Neural progenitor cell (in vitro differentiated cells): ENCODE measurements around the gene MARVELD1. TPM values are rescaled to one million over a fixed set of nuclear protein-coding genes. Genes with fewer than 3 reads are reported as not detected.

Source experiments
- DNase-seq: peaks from one replicate; pipeline ENCODE4 v3.0.0-alpha.2; 2016; ENCODE audit warnings: low spot score
- H2AFZ ChIP-seq: fragments of 200-600 bp; sonication (generic); replicated peaks from 2 replicates; pipeline ENCODE4 v1.6.1; 2016; ENCODE audit warnings: antibody characterized with exemption
- H3F3A ChIP-seq: fragments of 200-600 bp; sonication (generic); 2 replicates; pipeline ENCODE4 v1.6.1; 2016; ENCODE audit warnings: antibody characterized with exemption, low read depth
- H3K27ac ChIP-seq: fragments of 200-600 bp; sonication (generic); 2 replicates; pipeline ENCODE4 v1.5.1; 2016; ENCODE audit warnings: mild to moderate bottlenecking
- H3K27me3 ChIP-seq: fragments of 200-600 bp; sonication (generic); 2 replicates; pipeline ENCODE4 v1.6.1; 2016; ENCODE audit warnings: mild to moderate bottlenecking, moderate library complexity
- H3K36me3 ChIP-seq: fragments of 200-600 bp; sonication (generic); 2 replicates; pipeline ENCODE4 v1.5.1; 2016
- H3K4me1 ChIP-seq: fragments of 200-600 bp; sonication (generic); 2 replicates; pipeline ENCODE4 v1.6.1; 2016; ENCODE audit warnings: mixed run types
- H3K4me2 ChIP-seq: fragments of 200-600 bp; sonication (generic); 2 replicates; pipeline ENCODE4 v1.6.1; 2016
- H3K4me3 ChIP-seq: fragments of 200-600 bp; sonication (generic); 2 replicates; pipeline ENCODE4 v1.5.1; 2016
- H3K79me2 ChIP-seq: fragments of 200-600 bp; sonication (generic); 2 replicates; pipeline ENCODE4 v1.6.1; 2016; ENCODE audit warnings: low read depth
- H3K9ac ChIP-seq: fragments of 200-600 bp; sonication (generic); 2 replicates; pipeline ENCODE4 v1.6.1; 2016
- H3K9me3 ChIP-seq: fragments of 200-600 bp; sonication (generic); 2 replicates; pipeline ENCODE4 v1.5.1; 2016; ENCODE audit warnings: low read depth
- H4K20me1 ChIP-seq: fragments of 200-600 bp; sonication (generic); 2 replicates; pipeline ENCODE4 v1.6.1; 2016; ENCODE audit warnings: low read depth
- H3K27ac Mint-ChIP-seq: 3 replicates; pipeline ENCODE4 v1.8.0; 2021; ENCODE audit warnings: mixed read lengths
- H3K27me3 Mint-ChIP-seq: 2 replicates; pipeline ENCODE4 v1.8.0; 2022; ENCODE audit warnings: low read depth, mild to moderate bottlenecking, inconsistent platforms, moderate library complexity, mixed read lengths; ENCODE audit not compliant: insufficient read depth
- H3K36me3 Mint-ChIP-seq: 3 replicates; pipeline ENCODE4 v1.8.0; 2021; ENCODE audit warnings: mixed read lengths
- H3K4me1 Mint-ChIP-seq: 3 replicates; pipeline ENCODE4 v1.8.0; 2021; ENCODE audit warnings: mixed read lengths
- H3K4me3 Mint-ChIP-seq: 3 replicates; pipeline ENCODE4 v1.8.0; 2021; ENCODE audit warnings: mild to moderate bottlenecking, moderate library complexity, mixed read lengths
- H3K9me3 Mint-ChIP-seq: 3 replicates; pipeline ENCODE4 v1.8.0; 2020; ENCODE audit warnings: mixed read lengths
- EZH2 ChIP-seq: fragments of 200-600 bp; sonication (generic); IDR thresholded peaks from 2 replicates; pipeline ENCODE4 v1.6.1; 2017; ENCODE audit warnings: antibody characterized with exemption, mild to moderate bottlenecking, moderate library complexity
- EZH2phosphoT487 ChIP-seq: fragments of 200-600 bp; sonication (generic); IDR thresholded peaks from 2 replicates; pipeline ENCODE4 v1.6.1; 2017; ENCODE audit warnings: antibody characterized with exemption
- total RNA-seq: library from RNA; depleted of rRNA; stranded (reverse); fragments of >200 nt; gene quantifications from 2 replicates; pipeline ENCODE4 v1.2.3, GENCODE V29; 2015; ENCODE audit warnings: low replicate concordance
- TF ChIP-seq, protein P1 (sequence below): fragments of 200-600 bp; sonication (generic); IDR thresholded peaks from 2 replicates; pipeline ENCODE4 v1.5.1; 2017; ENCODE audit warnings: antibody characterized with exemption, mild to moderate bottlenecking

MARVELD1 gene
- total RNA-seq, 1 donor from 2014 or later = 7.1 TPM

GRCh38 chr10:97766996-97767924 lies 53.7 kb downstream of the MARVELD1 start:
- H3K27ac Mint-ChIP-seq = no peak overlapping the region
- no peak overlapping the region for H3K4me3 Mint-ChIP-seq
- H3K79me2 ChIP-seq = no peaks in the 10 kb centered on the region
- no peaks in the 10 kb centered on the region for H3K9me3 Mint-ChIP-seq
- no peaks in the 10 kb centered on the region for H3K36me3 ChIP-seq
- no peak overlapping the region for H3K4me2 ChIP-seq
- H3K27me3 ChIP-seq = peaks cover 47% of the 10 kb centered on the region
- H3F3A ChIP-seq = peaks cover 17% of the 10 kb centered on the region
- TF ChIP-seq EZH2phosphoT487 = no peak
- TF ChIP-seq EZH2 = no peak
- TF ChIP-seq, protein P1, sequence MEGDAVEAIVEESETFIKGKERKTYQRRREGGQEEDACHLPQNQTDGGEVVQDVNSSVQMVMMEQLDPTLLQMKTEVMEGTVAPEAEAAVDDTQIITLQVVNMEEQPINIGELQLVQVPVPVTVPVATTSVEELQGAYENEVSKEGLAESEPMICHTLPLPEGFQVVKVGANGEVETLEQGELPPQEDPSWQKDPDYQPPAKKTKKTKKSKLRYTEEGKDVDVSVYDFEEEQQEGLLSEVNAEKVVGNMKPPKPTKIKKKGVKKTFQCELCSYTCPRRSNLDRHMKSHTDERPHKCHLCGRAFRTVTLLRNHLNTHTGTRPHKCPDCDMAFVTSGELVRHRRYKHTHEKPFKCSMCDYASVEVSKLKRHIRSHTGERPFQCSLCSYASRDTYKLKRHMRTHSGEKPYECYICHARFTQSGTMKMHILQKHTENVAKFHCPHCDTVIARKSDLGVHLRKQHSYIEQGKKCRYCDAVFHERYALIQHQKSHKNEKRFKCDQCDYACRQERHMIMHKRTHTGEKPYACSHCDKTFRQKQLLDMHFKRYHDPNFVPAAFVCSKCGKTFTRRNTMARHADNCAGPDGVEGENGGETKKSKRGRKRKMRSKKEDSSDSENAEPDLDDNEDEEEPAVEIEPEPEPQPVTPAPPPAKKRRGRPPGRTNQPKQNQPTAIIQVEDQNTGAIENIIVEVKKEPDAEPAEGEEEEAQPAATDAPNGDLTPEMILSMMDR = no peak
- no peak overlapping the region for H3K27ac ChIP-seq
- peaks cover 37% of the 10 kb centered on the region for H4K20me1 ChIP-seq
- no peak for DNase-seq
- H3K4me3 ChIP-seq = no peak overlapping the region
- no peak overlapping the region for H3K9ac ChIP-seq
- H3K4me1 ChIP-seq = peaks cover 14% of the 10 kb centered on the region
- H3K4me1 Mint-ChIP-seq = peaks cover 18% of the 10 kb centered on the region
- no peaks in the 10 kb centered on the region for H3K9me3 ChIP-seq
- H3K27me3 Mint-ChIP-seq = peaks cover 27% of the 10 kb centered on the region
- H3K36me3 Mint-ChIP-seq = peaks cover 2% of the 10 kb centered on the region
- no peak overlapping the region for H2AFZ ChIP-seq

Other genes with a start within 250 kb of the MARVELD1 start
- gene MMS19, start 215.3 kb upstream of the MARVELD1 start, total RNA-seq = 127 and 216 TPM in 2 replicates
- 4.7 and 15.7 TPM in 2 replicates for gene UBTD1, start 214.8 kb upstream of the MARVELD1 start, total RNA-seq
- not detected in 2 replicates for gene ANKRD2, start 141.0 kb upstream of the MARVELD1 start, total RNA-seq
- 0.17 and 1.2 TPM in 2 replicates for gene HOGA1, start 129.3 kb upstream of the MARVELD1 start, total RNA-seq
- not detected in 2 replicates for gene C10orf62, start 124.0 kb upstream of the MARVELD1 start, total RNA-seq
- gene MORN4, start 80.2 kb upstream of the MARVELD1 start, total RNA-seq = 23.8 and 29.3 TPM in 2 replicates
- 11.9 and 20.3 TPM in 2 replicates for gene PI4K2A, start 73.1 kb upstream of the MARVELD1 start, total RNA-seq
- 2.6 and 5.8 TPM in 2 replicates for gene AVPI1, start 26.5 kb upstream of the MARVELD1 start, total RNA-seq
- gene ZFYVE27, start 23.4 kb downstream of the MARVELD1 start, total RNA-seq = 13.7 and 28.6 TPM in 2 replicates
- gene SFRP5, start 58.3 kb downstream of the MARVELD1 start, total RNA-seq = not detected in 2 replicates
- gene GOLGA7B, start 136.1 kb downstream of the MARVELD1 start, total RNA-seq = 0.09 TPM in 1 of 2 replicates, not detected in the other